Stimulated activated CD4-positive, alpha-beta T cell treated with anti-CD3 and anti-CD28 coated beads, Interleukin-15, amount 100 ng/mL, for 1 hour (primary cell): ENCODE measurements around the gene LPAR6.
"Not testable (repeated sequence)": the region's sequence is repeated elsewhere in the genome, so short reads cannot be mapped to it uniquely, and the experiment has no call there.

Source experiments
- DNase-seq, 2 donors: peaks; one replicate each; pipeline ENCODE4 v3.0.0-alpha.2; 2020; ENCODE audit warnings: low read depth in 1 of 2, low spot score in 1 of 2

LPAR6 gene

GRCh38 chr13:48412881-48413351, at the start of gene LPAR6:
LPAR6 (minus strand) TSS chr13:48413113; CDS start chr13:48412423, 690 bp downstream.
- DNase-seq = no peak

GRCh38 chr13:48457578-48458242, 44.8 kb upstream of the LPAR6 start:
- DNase-seq = no peak

GRCh38 chr13:48456546-48456945, 43.6 kb upstream of the LPAR6 start:
- no peak for DNase-seq

- not testable (repeated sequence) for DNase-seq
Measured at GRCh38 chr13:48451196-48451595, 38.3 kb upstream of the LPAR6 start.

- no peak for DNase-seq
Measured at GRCh38 chr13:48449656-48450055, 36.7 kb upstream of the LPAR6 start.

GRCh38 chr13:48448959-48449614, 36.2 kb upstream of the LPAR6 start:
- DNase-seq = no peak

GRCh38 chr13:48448285-48448958, 35.5 kb upstream of the LPAR6 start:
- DNase-seq = no peak

- DNase-seq = no peak
Measured at GRCh38 chr13:48446464-48446863, 33.6 kb upstream of the LPAR6 start.

- DNase-seq = no peak
Measured at GRCh38 chr13:48443442-48444208, 30.7 kb upstream of the LPAR6 start.

GRCh38 chr13:48437371-48437770, 24.5 kb upstream of the LPAR6 start:
- no peak for DNase-seq

- DNase-seq = no peak
Measured at GRCh38 chr13:48436661-48437288, 23.9 kb upstream of the LPAR6 start.

GRCh38 chr13:48434200-48434599, 21.3 kb upstream of the LPAR6 start:
- DNase-seq = no peak

- DNase-seq = no peak
Measured at GRCh38 chr13:48431987-48432615, 19.2 kb upstream of the LPAR6 start.

GRCh38 chr13:48431431-48431830, 18.5 kb upstream of the LPAR6 start:
- no peak for DNase-seq

GRCh38 chr13:48429886-48430285, 17.0 kb upstream of the LPAR6 start:
- no peak for DNase-seq

GRCh38 chr13:48429036-48429435, 16.1 kb upstream of the LPAR6 start:
- DNase-seq = no peak

GRCh38 chr13:48426755-48427298, 13.9 kb upstream of the LPAR6 start:
- DNase-seq = not testable (repeated sequence)

GRCh38 chr13:48426052-48426451, 13.1 kb upstream of the LPAR6 start:
- DNase-seq = no peak

- no peak for DNase-seq
Measured at GRCh38 chr13:48424212-48424611, 11.3 kb upstream of the LPAR6 start.

- DNase-seq = not testable (repeated sequence)
Measured at GRCh38 chr13:48422003-48422402, 9.1 kb upstream of the LPAR6 start.
